IMR-90 (cell line): ENCODE results near the gene NLGN2.
A peak's percentile ranks its signal among the peaks of the same experiment; 100 is the strongest.

Experiments used
- BHLHE40 ChIP-seq: fragments of 150-350 bp; IDR thresholded peaks from 2 replicates; pipeline ENCODE4 v1.6.1; 2016; ENCODE audit warnings: mild to moderate bottlenecking, low read depth, low read length
- POLR2A ChIP-seq: IDR thresholded peaks from 2 replicates; pipeline ENCODE4 v1.6.1; 2012; ENCODE audit warnings: mild to moderate bottlenecking, low read depth, low read length
- RFX5 ChIP-seq: IDR thresholded peaks from 2 replicates; pipeline ENCODE4 v1.8.0; 2012; ENCODE audit warnings: low read depth, mild to moderate bottlenecking, low read length, moderate library complexity
- TF ChIP-seq, protein P1 (sequence below): conservative IDR thresholded peaks from 2 replicates; pipeline ENCODE4 v1.5.1; 2012; ENCODE audit warnings: mild to moderate bottlenecking, low read depth, low read length, improper control_type of control experiment

GRCh38 chr17:7436556-7437368 lies 29.1 kb downstream of the NLGN2 start:
- TF ChIP-seq BHLHE40, result peak; percentile 61
- TF ChIP-seq, protein P1, sequence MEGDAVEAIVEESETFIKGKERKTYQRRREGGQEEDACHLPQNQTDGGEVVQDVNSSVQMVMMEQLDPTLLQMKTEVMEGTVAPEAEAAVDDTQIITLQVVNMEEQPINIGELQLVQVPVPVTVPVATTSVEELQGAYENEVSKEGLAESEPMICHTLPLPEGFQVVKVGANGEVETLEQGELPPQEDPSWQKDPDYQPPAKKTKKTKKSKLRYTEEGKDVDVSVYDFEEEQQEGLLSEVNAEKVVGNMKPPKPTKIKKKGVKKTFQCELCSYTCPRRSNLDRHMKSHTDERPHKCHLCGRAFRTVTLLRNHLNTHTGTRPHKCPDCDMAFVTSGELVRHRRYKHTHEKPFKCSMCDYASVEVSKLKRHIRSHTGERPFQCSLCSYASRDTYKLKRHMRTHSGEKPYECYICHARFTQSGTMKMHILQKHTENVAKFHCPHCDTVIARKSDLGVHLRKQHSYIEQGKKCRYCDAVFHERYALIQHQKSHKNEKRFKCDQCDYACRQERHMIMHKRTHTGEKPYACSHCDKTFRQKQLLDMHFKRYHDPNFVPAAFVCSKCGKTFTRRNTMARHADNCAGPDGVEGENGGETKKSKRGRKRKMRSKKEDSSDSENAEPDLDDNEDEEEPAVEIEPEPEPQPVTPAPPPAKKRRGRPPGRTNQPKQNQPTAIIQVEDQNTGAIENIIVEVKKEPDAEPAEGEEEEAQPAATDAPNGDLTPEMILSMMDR, result peak; percentile 94
- no peak for TF ChIP-seq RFX5
- no peak for TF ChIP-seq POLR2A
